HCT116 (cell line): Measurements from ENCODE around the gene OPTN. TPM values are rescaled to one million over a fixed set of nuclear protein-coding genes. Genes with fewer than 3 reads are reported as not detected.

Experiments
- ATAC-seq: fragments of 200-7000 bp; cut with Tn5 transposase; 2 replicates; pipeline ENCODE4 v1.9.1; 2020; ENCODE audit warnings: mild to moderate bottlenecking, moderate library complexity
- BruUV-seq: library from RNA; stranded (reverse); fragments of 400-500 nt; replicated peaks from 2 replicates; lab custom pipeline; 2021; lab: Mats Ljungman, UMichigan
- CTCF ChIA-PET: fragments of 300-600 bp; sonication (Branson Sonifier 250); formaldehyde crosslinking; loops from one replicate; lab custom pipeline; 2021; ENCODE audit warnings: antibody characterized with exemption; lab: Charles Lee
- POLR2A ChIA-PET: fragments of 300-600, 350-600 bp; sonication (Branson Sonifier 250); formaldehyde crosslinking; loops from one replicate; lab custom pipeline; 2021; ENCODE audit warnings: antibody characterized with exemption; lab: Charles Lee
- RAD21 ChIA-PET, 2 experiments: fragments of 300-600 bp; sonication (Branson Sonifier 250); formaldehyde crosslinking; loops; one replicate each; lab custom pipeline; 2023; ENCODE audit warnings: low total read pairs in 2 of 2; ENCODE audit not compliant: uncharacterized antibody in 2 of 2, unreplicated experiment in 2 of 2, low non-redundant PET in 1 of 2; lab: Charles Lee
- DNase-seq: peaks from one replicate; pipeline ENCODE4 v3.0.0-alpha.2; 2010; ENCODE audit warnings: low read depth, low spot score
- H2AFZ ChIP-seq: fragments of 200-600 bp; shearing (Covaris generic), sonication (generic); 2 replicates; pipeline ENCODE4 v1.6.1; 2017; ENCODE audit warnings: low read depth, mixed run types, mixed read lengths, antibody characterized with exemption, low read length; ENCODE audit not compliant: poor library complexity, severe bottlenecking
- H3K27ac ChIP-seq: 2 replicates; pipeline ENCODE4 v1.5.1; 2012; ENCODE audit warnings: low read depth, low read length
- H3K27me3 ChIP-seq: fragments of 200-600 bp; sonication (generic); 2 replicates; pipeline ENCODE4 v1.6.1; 2016; ENCODE audit warnings: mixed run types, low read length, mixed read lengths; ENCODE audit not compliant: insufficient read depth
- H3K36me3 ChIP-seq, 2 experiments: fragments of 200-500 bp in 1 of 2; fragments of 200-600 bp in 1 of 2; sonication (Bioruptor generic) in 1 of 2; sonication (generic) in 1 of 2; 2 replicates each; pipeline versions ENCODE4 v1.5.1 to v1.6.1; 2014 to 2016; ENCODE audit warnings: low read length in 2 of 2, inconsistent platforms in 1 of 2, mixed read lengths in 1 of 2, mixed run types in 1 of 2; ENCODE audit not compliant: insufficient read depth in 2 of 2, control insufficient read depth in 1 of 2
- H3K4me1 ChIP-seq, 2 experiments: fragments of 200-600 bp in 1 of 2; sonication (generic) in 1 of 2; 2 replicates each; pipeline versions ENCODE4 v1.5.1 to v1.6.1; 2012 to 2017; ENCODE audit warnings: low read length in 2 of 2, inconsistent platforms in 1 of 2, mild to moderate bottlenecking in 1 of 2, mixed read lengths in 1 of 2, mixed run types in 1 of 2, moderate library complexity in 1 of 2; ENCODE audit not compliant: insufficient read depth in 2 of 2, control insufficient read depth in 1 of 2
- H3K4me2 ChIP-seq: fragments of 200-600 bp; sonication (generic); 2 replicates; pipeline ENCODE4 v1.6.1; 2017; ENCODE audit warnings: mixed run types, low read length, mixed read lengths
- H3K4me3 ChIP-seq, 2 experiments: fragments of 200-600 bp in 1 of 2; sonication (generic) in 1 of 2; replicated peaks in 1 of 2; 2 replicates each; pipeline ENCODE4 v1.5.1; 2011 to 2016; ENCODE audit warnings: low read length in 2 of 2, control low read depth in 1 of 2, low read depth in 1 of 2, mild to moderate bottlenecking in 1 of 2, mixed read lengths in 1 of 2, mixed run types in 1 of 2
- H3K79me2 ChIP-seq: fragments of 200-600 bp; sonication (generic); 2 replicates; pipeline ENCODE4 v1.6.1; 2017; ENCODE audit warnings: mild to moderate bottlenecking, mixed run types, low read length, moderate library complexity, mixed read lengths; ENCODE audit not compliant: insufficient read depth
- H3K9ac ChIP-seq: fragments of 200-600 bp; sonication (generic); 2 replicates; pipeline ENCODE4 v1.6.1; 2016; ENCODE audit warnings: low read length, mixed read lengths
- H3K9me2 ChIP-seq: fragments of 200-600 bp; sonication (generic), shearing (Covaris generic); 2 replicates; pipeline ENCODE4 v1.6.1; 2017; ENCODE audit warnings: mixed run types, mild to moderate bottlenecking, moderate library complexity; ENCODE audit not compliant: insufficient read depth
- H3K9me3 ChIP-seq, 2 experiments: fragments of 200-500 bp in 1 of 2; fragments of 200-600 bp in 1 of 2; sonication (Bioruptor generic) in 1 of 2; sonication (generic) in 1 of 2; 2 replicates each; pipeline ENCODE4 v1.6.1; 2014 to 2017; ENCODE audit warnings: low read length in 2 of 2, mixed read lengths in 2 of 2, inconsistent platforms in 1 of 2, low read depth in 1 of 2, mild to moderate bottlenecking in 1 of 2, mixed run types in 1 of 2, moderate library complexity in 1 of 2; ENCODE audit not compliant: control insufficient read depth in 1 of 2, insufficient read depth in 1 of 2
- H4K20me1 ChIP-seq: fragments of 200-600 bp; sonication (generic), shearing (Covaris generic); 2 replicates; pipeline ENCODE4 v1.6.1; 2017; ENCODE audit warnings: mixed run types, mild to moderate bottlenecking, moderate library complexity; ENCODE audit not compliant: insufficient read depth
- EGR1 ChIP-seq: IDR thresholded peaks from 2 replicates; pipeline ENCODE4 v1.6.1; 2012; ENCODE audit warnings: low read depth
- ELF1 ChIP-seq: IDR thresholded peaks from 2 replicates; pipeline ENCODE4 v1.6.1; 2012; ENCODE audit warnings: low read depth, borderline replicate concordance
- EZH2phosphoT487 ChIP-seq: fragments of 200-600 bp; IDR thresholded peaks from 2 replicates; pipeline ENCODE4 v1.6.1; 2018; ENCODE audit warnings: antibody characterized with exemption, borderline replicate concordance
- JUND ChIP-seq: IDR thresholded peaks from 2 replicates; pipeline ENCODE4 v1.6.1; 2012
- MAX ChIP-seq: IDR thresholded peaks from 2 replicates; pipeline ENCODE4 v1.6.1; 2012
- POLR2A ChIP-seq: IDR thresholded peaks from 2 replicates; pipeline ENCODE4 v1.7.0; 2011; ENCODE audit warnings: borderline replicate concordance; ENCODE audit not compliant: insufficient read depth, insufficient read length; ENCODE audit errors: extremely low read depth
- RAD21 ChIP-seq: IDR thresholded peaks from 2 replicates; pipeline ENCODE4 v1.6.1; 2012; ENCODE audit warnings: low read depth, mild to moderate bottlenecking
- REST ChIP-seq: IDR thresholded peaks from 2 replicates; pipeline ENCODE4 v1.6.1; 2012; ENCODE audit warnings: low read depth
- SIN3A ChIP-seq: IDR thresholded peaks from 2 replicates; pipeline ENCODE4 v1.6.1; 2012; ENCODE audit warnings: low read depth
- SP1 ChIP-seq: IDR thresholded peaks from 2 replicates; pipeline ENCODE4 v1.6.1; 2012; ENCODE audit warnings: low read depth
- TCF7L2 ChIP-seq: IDR thresholded peaks from 2 replicates; pipeline ENCODE4 v1.7.0; 2011; ENCODE audit warnings: borderline replicate concordance, inconsistent platforms; ENCODE audit not compliant: insufficient read depth, insufficient read length; ENCODE audit errors: extremely low read depth
- YY1 ChIP-seq: IDR thresholded peaks from 2 replicates; pipeline ENCODE4 v1.6.1; 2011; ENCODE audit warnings: low read length, low read depth, moderate library complexity, mild to moderate bottlenecking; ENCODE audit not compliant: insufficient replicate concordance; ENCODE audit errors: extremely low read depth
- ZBTB33 ChIP-seq: IDR thresholded peaks from 2 replicates; pipeline ENCODE4 v1.6.1; 2011; ENCODE audit warnings: mild to moderate bottlenecking, low read length, moderate library complexity; ENCODE audit not compliant: insufficient replicate concordance; ENCODE audit errors: extremely low read depth
- ZFX ChIP-seq: fragments of 450-650 bp; IDR thresholded peaks from 2 replicates; pipeline ENCODE4 v1.6.1; 2017
- ZNF274 ChIP-seq: fragments of 200-500 bp; sonication (Bioruptor generic); IDR thresholded peaks from 2 replicates; pipeline ENCODE4 v1.6.1; 2014; ENCODE audit warnings: mild to moderate bottlenecking, low read depth, low read length, inconsistent platforms
- intact Hi-C: fragments of 100-400 bp; cut with micrococcal nuclease; formaldehyde crosslinking; loops from 2 replicates; pipeline ENCODE4 v1.10.0; 2022
- total RNA-seq: library from RNA; stranded (reverse); gene quantifications from one replicate; pipeline ENCODE4 v1.2.1, GENCODE V29; 2021; ENCODE audit not compliant: unreplicated experiment
- TF ChIP-seq, protein P1 (sequence below): IDR thresholded peaks from 2 replicates; pipeline ENCODE4 v1.6.1; 2012
- TF ChIP-seq, protein P2 (sequence below), 3 experiments: fragments of 200-600 bp in 1 of 3; sonication (generic) in 1 of 3; IDR thresholded peaks in 2 of 3; conservative IDR thresholded peaks in 1 of 3; 2 replicates each; pipeline ENCODE4 v1.5.1; 2012 to 2017; ENCODE audit warnings: low read depth in 2 of 3, low read length in 2 of 3, antibody characterized with exemption in 1 of 3, borderline replicate concordance in 1 of 3, control low read depth in 1 of 3, mild to moderate bottlenecking in 1 of 3, mixed read lengths in 1 of 3, mixed run types in 1 of 3, moderate library complexity in 1 of 3; ENCODE audit not compliant: insufficient read depth in 1 of 3

Gene OPTN
- total RNA-seq, 1 experiment from 2014 or later, result 17.0 TPM

DNA sequence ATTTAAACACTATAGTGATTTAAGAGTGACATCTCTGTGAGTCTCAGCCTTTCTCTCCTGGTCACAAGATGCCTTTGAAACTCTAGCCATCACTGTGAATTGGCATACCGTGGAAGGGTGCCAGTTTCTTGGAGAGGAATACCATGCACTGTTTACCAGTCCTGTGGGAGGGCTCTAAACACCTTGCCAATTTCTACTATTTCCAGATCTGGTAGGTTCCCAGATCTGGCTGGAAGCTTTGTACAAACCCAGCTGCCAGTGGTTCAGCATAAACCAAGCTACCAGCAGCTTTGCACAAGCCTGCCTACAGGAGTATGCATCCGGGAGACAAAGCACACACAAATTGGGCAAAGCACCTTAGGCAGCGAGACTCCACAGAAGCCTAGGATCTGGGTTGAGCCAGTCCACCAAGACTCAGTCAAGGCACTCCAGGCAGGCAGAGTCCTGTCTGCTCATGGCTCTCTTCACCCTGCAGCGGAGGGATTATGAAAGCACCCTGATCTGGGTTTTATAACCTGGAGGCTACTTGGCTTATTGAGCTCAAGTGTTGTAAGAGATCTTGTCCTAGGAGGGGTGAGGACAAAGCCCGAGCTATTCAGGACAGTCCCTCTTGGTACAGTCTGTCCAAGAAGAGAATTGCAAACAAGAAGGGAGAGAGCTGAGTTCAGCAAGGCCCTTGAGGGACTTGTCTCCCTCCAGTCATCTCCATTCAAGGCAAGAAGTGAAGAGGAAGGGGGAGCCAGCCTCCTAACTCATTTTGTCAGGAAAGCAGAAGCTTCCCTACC lies 85.0 kb downstream of the OPTN start (continued):
- no peak for TF ChIP-seq REST

GRCh38 chr10:13187135-13187534 lies 87.2 kb downstream of the OPTN start:
- H3K9ac ChIP-seq, result no peak overlapping the region
- TF ChIP-seq JUND (no peak), MAX (no peak), EGR1 (no peak), SIN3A (no peak), POLR2A (no peak), TCF7L2 (no peak), YY1 (no peak), ELF1 (no peak), RAD21 (no peak), EZH2phosphoT487 (no peak), ZNF274 (no peak), SP1 (no peak), ZFX (no peak), ZBTB33 (no peak)
- TF ChIP-seq, protein P1, sequence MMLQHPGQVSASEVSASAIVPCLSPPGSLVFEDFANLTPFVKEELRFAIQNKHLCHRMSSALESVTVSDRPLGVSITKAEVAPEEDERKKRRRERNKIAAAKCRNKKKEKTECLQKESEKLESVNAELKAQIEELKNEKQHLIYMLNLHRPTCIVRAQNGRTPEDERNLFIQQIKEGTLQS, result no peak
- TF ChIP-seq, protein P2, sequence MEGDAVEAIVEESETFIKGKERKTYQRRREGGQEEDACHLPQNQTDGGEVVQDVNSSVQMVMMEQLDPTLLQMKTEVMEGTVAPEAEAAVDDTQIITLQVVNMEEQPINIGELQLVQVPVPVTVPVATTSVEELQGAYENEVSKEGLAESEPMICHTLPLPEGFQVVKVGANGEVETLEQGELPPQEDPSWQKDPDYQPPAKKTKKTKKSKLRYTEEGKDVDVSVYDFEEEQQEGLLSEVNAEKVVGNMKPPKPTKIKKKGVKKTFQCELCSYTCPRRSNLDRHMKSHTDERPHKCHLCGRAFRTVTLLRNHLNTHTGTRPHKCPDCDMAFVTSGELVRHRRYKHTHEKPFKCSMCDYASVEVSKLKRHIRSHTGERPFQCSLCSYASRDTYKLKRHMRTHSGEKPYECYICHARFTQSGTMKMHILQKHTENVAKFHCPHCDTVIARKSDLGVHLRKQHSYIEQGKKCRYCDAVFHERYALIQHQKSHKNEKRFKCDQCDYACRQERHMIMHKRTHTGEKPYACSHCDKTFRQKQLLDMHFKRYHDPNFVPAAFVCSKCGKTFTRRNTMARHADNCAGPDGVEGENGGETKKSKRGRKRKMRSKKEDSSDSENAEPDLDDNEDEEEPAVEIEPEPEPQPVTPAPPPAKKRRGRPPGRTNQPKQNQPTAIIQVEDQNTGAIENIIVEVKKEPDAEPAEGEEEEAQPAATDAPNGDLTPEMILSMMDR (IDR thresholded peaks at IDR 0.05 in 2 of 3, conservative IDR thresholded peaks at IDR 0.05 in 1 of 3; ENCODE audit: borderline replicate concordance in 1 of 3, insufficient read depth in 1 of 3, low read depth in 2 of 3, low read length in 2 of 3), result no peak

More at GRCh38 chr10:13187135-13187534, 87.2 kb downstream of the OPTN start:
- Histone ChIP-seq H3K9me2 (no peaks in the 10 kb centered on the region), H3K36me3 (peaks cover 44 to 61% of the 10 kb centered on the region in 2 experiments), H3K4me3 (no peak overlapping the region), H3K27me3 (no peaks in the 10 kb centered on the region), H4K20me1 (no peaks in the 10 kb centered on the region), H3K4me2 (no peak overlapping the region), H3K27ac (no peak overlapping the region), H2AFZ (no peak overlapping the region), H3K9me3 (no peaks in the 10 kb centered on the region), H3K4me1 (no peaks in the 10 kb centered on the region), H3K79me2 (no peaks in the 10 kb centered on the region)
- RAD21 ChIA-PET, result no interaction called here
- CTCF ChIA-PET, result no interaction called here
- ATAC-seq (no peak), DNase-seq (no peak)
- BruUV-seq, result no TSS peak
- POLR2A ChIA-PET, result no interaction called here
- intact Hi-C loops, result no loop called here
